GM12875 (cell line): ENCODE data around the gene GPR139.

Experiments used
- H3K4me3 ChIP-seq: one replicate; pipeline ENCODE4 v1.5.1; 2011; ENCODE audit warnings: low read depth, low read length, control low read depth
- TF ChIP-seq, protein P1 (sequence below): IDR thresholded peaks from 2 replicates; pipeline ENCODE4 v1.5.1; 2011; ENCODE audit warnings: low read depth, mild to moderate bottlenecking, control low read depth, inconsistent platforms, low read length, moderate library complexity, borderline replicate concordance; ENCODE audit not compliant: insufficient read depth

The GPR139 gene

DNA sequence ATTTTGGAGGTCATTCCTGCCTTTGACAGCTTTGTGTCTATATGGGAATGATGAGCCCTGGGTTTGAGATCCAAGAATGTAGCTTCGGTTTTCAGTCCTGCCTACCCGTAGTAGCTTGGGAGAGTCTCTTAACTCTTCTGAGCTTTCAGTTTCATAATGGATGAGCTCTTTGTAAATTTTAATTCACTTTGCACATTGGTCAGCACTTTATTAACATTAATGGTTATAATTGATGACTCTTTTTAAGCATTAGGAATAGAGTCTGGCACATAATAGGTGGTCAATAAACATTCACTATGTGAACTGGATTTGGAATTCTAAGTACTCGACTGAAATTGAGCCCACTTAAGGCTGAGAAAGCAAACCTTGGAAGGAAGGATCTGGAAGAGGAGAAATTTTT lies 17.3 kb downstream of the GPR139 start:
- H3K4me3 ChIP-seq = no peak overlapping the region
- TF ChIP-seq, protein P1, sequence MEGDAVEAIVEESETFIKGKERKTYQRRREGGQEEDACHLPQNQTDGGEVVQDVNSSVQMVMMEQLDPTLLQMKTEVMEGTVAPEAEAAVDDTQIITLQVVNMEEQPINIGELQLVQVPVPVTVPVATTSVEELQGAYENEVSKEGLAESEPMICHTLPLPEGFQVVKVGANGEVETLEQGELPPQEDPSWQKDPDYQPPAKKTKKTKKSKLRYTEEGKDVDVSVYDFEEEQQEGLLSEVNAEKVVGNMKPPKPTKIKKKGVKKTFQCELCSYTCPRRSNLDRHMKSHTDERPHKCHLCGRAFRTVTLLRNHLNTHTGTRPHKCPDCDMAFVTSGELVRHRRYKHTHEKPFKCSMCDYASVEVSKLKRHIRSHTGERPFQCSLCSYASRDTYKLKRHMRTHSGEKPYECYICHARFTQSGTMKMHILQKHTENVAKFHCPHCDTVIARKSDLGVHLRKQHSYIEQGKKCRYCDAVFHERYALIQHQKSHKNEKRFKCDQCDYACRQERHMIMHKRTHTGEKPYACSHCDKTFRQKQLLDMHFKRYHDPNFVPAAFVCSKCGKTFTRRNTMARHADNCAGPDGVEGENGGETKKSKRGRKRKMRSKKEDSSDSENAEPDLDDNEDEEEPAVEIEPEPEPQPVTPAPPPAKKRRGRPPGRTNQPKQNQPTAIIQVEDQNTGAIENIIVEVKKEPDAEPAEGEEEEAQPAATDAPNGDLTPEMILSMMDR = no peak

DNA sequence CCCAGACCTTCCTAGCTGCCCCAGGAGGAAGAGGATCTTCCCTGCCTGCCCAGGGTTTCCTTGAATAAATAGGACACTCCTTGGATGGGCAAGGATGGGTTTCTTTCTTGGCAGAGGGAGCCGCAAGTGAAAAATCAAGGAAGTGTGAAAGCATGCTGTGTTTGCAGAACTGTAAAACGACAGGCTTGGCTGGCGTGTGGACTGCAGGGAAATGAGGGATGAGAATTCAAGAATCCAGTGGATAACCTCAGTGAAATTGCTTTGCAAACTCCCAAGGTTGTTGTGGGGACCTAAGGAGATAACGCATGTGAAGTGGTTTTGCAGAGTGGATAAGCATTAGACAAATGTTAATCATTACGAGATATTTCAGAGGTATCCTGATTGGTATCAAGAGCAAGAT lies 20.4 kb downstream of the GPR139 start:
- TF ChIP-seq, protein P1 = no peak
- no peak overlapping the region for H3K4me3 ChIP-seq

DNA sequence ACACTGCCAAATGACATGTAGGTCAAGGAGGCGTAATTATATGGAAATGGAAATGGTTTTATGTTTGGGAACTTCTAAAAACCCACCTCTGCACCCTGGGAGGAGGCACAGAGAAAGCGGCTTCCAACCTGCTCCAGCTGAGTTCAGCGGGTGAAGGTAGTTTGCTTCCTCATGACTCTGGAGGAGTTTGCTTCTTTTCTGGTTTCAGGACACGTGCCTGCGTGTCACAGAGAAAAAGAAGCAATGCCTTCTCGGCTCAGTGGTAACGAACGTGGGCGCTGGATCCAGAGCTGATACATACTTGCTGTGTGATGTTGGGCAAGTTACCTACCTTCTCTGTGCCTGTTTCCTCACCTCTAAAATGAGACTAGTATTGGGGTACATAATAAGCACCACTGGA lies 22.1 kb downstream of the GPR139 start:
- no peak overlapping the region for H3K4me3 ChIP-seq
- TF ChIP-seq, protein P1 = no peak

DNA sequence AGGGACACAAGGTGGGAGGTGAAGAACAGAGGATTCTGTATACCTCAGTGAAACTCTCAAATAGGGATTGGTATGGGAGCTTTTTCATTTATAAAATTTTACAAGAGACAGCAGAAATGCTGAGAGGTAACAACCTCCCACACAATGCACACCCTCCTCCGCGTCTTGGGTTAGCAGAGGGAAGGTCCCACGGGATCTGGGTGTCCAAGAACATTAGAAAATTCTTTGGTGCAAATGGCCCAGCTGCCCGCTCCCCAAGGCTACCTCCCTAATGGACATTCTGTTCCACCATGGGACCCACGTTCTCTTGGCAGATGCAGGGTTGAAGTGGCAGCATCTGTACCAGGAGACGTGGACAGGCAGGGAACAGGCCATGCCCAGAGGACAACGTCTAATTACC lies 22.5 kb downstream of the GPR139 start:
- TF ChIP-seq, protein P1 = no peak
- no peak overlapping the region for H3K4me3 ChIP-seq

DNA sequence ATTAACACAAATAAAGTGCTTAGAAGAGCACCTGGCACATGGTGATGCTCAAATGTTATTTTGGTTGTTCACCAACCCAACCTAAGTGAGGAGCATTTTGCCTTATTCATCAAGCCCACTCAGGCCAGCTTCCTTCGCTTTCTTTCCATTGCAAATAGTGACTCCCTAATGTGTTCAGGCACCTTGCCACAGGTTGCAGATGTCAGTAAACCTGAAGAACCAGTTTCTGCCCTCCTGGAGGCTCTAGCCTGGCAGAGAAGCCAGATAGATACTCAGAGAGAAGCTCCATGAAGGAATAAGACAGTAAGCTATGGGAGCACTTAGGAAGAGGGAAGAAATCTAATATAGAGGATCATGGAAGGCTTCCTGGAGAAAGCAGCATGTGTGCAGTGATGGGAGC lies 23.9 kb downstream of the GPR139 start:
- TF ChIP-seq, protein P1 = no peak

DNA sequence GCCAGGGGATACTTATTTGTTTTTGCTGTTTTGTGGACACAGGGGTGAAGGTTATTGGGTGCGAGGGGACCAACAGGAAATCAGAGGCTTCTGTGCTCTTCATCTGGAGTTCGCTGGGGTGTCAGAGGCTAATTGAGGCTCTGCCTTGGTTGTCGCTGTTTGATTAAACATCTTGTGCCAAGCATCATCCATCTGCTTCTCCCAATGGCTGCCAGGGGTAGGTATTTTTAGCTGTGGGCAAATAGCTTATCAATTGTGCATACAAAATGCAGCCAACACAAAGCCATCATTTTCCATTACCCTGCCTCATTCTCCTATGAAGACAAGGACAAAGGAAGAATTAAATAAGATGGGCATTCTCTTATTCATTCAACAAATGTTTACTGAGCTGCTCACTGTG lies 27.8 kb downstream of the GPR139 start:
- no peak overlapping the region for H3K4me3 ChIP-seq
- TF ChIP-seq, protein P1 = no peak

More for the DNA sequence above, 23.9 kb downstream of the GPR139 start:
- H3K4me3 ChIP-seq = no peak overlapping the region

DNA sequence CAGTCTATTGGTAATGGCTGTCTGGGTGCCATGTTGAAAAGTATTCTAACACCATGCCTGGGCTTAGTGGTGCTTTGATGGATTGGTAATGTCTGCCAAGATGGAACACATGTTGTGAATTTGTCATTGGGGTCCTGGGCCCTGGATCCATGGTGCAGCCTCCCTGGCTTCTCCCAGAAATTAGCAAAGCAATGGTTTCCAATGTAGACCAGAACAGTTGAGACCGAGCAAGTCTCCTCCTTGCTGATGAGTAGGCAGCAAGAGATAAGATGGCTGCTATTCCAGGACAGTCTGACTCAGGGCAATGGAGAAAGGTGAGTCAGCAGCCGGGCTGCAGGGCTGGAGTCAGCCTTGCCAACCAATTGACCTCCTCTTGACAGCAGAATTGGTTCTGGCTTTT lies 30.8 kb downstream of the GPR139 start:
- H3K4me3 ChIP-seq = no peak overlapping the region
- TF ChIP-seq, protein P1 = no peak
